ENCODE results near the gene INO80B. TPM values are rescaled to one million over a fixed set of nuclear protein-coding genes. Genes with fewer than 3 reads are reported as not detected.

Gene INO80B
- total and polyA plus RNA-seq, 9 of the 15 experiments (the other 6 are each of a cell fraction or from before 2014, with no cell fraction given), result 0.41 to 22.6 (median 9.0) TPM

DNA sequence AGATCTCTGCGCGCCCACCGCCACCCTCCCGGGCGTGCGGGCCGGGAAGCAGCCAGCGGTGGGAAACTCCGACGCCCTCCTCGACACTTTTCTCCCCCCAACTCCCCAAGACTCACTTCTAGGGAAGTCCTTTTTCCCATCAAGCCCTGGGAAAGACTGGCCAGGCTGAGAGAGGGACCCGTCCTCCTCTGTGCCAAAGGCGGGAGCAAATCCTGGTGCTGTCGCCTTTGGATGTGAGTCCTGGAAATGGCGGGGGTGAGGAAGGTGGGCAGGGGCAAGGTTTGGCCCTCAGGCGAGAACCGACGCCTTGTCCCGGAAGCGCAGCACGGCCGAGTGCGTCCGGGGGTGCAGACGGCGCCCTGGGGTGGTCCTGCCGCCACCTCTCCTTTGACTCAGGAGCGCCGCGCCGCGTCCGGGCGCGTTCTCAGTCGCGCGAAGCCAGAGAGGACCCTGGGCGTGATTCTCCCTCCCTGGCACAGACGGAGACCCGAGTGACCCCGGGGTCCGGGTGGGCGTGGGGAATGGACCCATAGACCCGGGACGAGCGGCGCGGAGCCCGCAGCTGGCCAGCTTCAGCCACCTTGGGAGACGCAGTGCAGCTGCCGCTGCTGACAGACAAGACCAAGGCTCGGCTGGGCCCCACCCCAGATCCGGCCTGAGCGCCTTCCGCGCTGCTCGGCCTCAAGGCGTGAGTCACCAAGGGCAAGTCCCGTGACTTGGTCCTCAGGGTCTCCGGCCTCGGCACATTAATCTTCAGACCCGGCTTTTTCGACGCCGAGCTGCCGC is 48.0 kb downstream of the INO80B start (continued):
- TF ChIP-seq, protein P1, sequence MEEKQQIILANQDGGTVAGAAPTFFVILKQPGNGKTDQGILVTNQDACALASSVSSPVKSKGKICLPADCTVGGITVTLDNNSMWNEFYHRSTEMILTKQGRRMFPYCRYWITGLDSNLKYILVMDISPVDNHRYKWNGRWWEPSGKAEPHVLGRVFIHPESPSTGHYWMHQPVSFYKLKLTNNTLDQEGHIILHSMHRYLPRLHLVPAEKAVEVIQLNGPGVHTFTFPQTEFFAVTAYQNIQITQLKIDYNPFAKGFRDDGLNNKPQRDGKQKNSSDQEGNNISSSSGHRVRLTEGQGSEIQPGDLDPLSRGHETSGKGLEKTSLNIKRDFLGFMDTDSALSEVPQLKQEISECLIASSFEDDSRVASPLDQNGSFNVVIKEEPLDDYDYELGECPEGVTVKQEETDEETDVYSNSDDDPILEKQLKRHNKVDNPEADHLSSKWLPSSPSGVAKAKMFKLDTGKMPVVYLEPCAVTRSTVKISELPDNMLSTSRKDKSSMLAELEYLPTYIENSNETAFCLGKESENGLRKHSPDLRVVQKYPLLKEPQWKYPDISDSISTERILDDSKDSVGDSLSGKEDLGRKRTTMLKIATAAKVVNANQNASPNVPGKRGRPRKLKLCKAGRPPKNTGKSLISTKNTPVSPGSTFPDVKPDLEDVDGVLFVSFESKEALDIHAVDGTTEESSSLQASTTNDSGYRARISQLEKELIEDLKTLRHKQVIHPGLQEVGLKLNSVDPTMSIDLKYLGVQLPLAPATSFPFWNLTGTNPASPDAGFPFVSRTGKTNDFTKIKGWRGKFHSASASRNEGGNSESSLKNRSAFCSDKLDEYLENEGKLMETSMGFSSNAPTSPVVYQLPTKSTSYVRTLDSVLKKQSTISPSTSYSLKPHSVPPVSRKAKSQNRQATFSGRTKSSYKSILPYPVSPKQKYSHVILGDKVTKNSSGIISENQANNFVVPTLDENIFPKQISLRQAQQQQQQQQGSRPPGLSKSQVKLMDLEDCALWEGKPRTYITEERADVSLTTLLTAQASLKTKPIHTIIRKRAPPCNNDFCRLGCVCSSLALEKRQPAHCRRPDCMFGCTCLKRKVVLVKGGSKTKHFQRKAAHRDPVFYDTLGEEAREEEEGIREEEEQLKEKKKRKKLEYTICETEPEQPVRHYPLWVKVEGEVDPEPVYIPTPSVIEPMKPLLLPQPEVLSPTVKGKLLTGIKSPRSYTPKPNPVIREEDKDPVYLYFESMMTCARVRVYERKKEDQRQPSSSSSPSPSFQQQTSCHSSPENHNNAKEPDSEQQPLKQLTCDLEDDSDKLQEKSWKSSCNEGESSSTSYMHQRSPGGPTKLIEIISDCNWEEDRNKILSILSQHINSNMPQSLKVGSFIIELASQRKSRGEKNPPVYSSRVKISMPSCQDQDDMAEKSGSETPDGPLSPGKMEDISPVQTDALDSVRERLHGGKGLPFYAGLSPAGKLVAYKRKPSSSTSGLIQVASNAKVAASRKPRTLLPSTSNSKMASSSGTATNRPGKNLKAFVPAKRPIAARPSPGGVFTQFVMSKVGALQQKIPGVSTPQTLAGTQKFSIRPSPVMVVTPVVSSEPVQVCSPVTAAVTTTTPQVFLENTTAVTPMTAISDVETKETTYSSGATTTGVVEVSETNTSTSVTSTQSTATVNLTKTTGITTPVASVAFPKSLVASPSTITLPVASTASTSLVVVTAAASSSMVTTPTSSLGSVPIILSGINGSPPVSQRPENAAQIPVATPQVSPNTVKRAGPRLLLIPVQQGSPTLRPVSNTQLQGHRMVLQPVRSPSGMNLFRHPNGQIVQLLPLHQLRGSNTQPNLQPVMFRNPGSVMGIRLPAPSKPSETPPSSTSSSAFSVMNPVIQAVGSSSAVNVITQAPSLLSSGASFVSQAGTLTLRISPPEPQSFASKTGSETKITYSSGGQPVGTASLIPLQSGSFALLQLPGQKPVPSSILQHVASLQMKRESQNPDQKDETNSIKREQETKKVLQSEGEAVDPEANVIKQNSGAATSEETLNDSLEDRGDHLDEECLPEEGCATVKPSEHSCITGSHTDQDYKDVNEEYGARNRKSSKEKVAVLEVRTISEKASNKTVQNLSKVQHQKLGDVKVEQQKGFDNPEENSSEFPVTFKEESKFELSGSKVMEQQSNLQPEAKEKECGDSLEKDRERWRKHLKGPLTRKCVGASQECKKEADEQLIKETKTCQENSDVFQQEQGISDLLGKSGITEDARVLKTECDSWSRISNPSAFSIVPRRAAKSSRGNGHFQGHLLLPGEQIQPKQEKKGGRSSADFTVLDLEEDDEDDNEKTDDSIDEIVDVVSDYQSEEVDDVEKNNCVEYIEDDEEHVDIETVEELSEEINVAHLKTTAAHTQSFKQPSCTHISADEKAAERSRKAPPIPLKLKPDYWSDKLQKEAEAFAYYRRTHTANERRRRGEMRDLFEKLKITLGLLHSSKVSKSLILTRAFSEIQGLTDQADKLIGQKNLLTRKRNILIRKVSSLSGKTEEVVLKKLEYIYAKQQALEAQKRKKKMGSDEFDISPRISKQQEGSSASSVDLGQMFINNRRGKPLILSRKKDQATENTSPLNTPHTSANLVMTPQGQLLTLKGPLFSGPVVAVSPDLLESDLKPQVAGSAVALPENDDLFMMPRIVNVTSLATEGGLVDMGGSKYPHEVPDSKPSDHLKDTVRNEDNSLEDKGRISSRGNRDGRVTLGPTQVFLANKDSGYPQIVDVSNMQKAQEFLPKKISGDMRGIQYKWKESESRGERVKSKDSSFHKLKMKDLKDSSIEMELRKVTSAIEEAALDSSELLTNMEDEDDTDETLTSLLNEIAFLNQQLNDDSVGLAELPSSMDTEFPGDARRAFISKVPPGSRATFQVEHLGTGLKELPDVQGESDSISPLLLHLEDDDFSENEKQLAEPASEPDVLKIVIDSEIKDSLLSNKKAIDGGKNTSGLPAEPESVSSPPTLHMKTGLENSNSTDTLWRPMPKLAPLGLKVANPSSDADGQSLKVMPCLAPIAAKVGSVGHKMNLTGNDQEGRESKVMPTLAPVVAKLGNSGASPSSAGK (IDR thresholded peaks at IDR 0.05), result peak; percentile 80
- TF ChIP-seq POLR2AphosphoS2 (IDR thresholded peaks at IDR 0.05; ENCODE audit: low read length), result no peak
- TF ChIP-seq, protein P2, sequence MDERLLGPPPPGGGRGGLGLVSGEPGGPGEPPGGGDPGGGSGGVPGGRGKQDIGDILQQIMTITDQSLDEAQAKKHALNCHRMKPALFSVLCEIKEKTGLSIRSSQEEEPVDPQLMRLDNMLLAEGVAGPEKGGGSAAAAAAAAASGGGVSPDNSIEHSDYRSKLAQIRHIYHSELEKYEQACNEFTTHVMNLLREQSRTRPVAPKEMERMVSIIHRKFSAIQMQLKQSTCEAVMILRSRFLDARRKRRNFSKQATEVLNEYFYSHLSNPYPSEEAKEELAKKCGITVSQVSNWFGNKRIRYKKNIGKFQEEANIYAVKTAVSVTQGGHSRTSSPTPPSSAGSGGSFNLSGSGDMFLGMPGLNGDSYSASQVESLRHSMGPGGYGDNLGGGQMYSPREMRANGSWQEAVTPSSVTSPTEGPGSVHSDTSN (CRISPR knock-in tag; IDR thresholded peaks at IDR 0.05; ENCODE audit: low read depth), result no peak
- TF ChIP-seq, protein P2 (tag; conservative IDR thresholded peaks at IDR 0.05; ENCODE audit: low read depth), result peak; percentile 41; the same call in 1 of the 2 replicates
- peak; percentile 60 for TF ChIP-seq ELF1 (tag; IDR thresholded peaks at IDR 0.05)
- peak; percentile 62 for TF ChIP-seq KLF1 (tag; IDR thresholded peaks at IDR 0.05)
- 0 out of 2 replicates have a peak, but pooled peaks have one; percentile 29 for TF ChIP-seq CBFA2T2 (conservative IDR thresholded peaks at IDR 0.05)
- peak in 1 of 2 experiments; percentile 38; a peak in 2 of 4 replicates for TF ChIP-seq RAD21 (CRISPR knock-in tag; conservative IDR thresholded peaks at IDR 0.05 in 1 of 2, IDR thresholded peaks at IDR 0.05 in 1 of 2)
- no peak for TF ChIP-seq ZNF696 (CRISPR knock-in tag; conservative IDR thresholded peaks at IDR 0.05)
- peak; percentile 68 for TF ChIP-seq SMARCA4 (IDR thresholded peaks at IDR 0.05)
- 0 out of 2 replicates have a peak, but pooled peaks have one; percentile 2 for TF ChIP-seq SMC3 (conservative IDR thresholded peaks at IDR 0.05; ENCODE audit: insufficient read depth, low read depth, low read length)
- TF ChIP-seq MTA1 (IDR thresholded peaks at IDR 0.05; ENCODE audit: borderline replicate concordance), result 0 out of 2 replicates have a peak, but pooled peaks have one; percentile 27
- peak; percentile 44 for TF ChIP-seq FOS (IDR thresholded peaks at IDR 0.05; ENCODE audit: extremely low read depth, insufficient read length)

Measured in K562 (cell line).